GM12874 (cell line): ENCODE data around the gene ATAD2B.

Source experiments
- CTCF ChIP-seq: IDR thresholded peaks from 2 replicates; pipeline ENCODE4 v1.5.1; 2011; ENCODE audit warnings: low read depth, mild to moderate bottlenecking, control low read depth, low read length, moderate library complexity; ENCODE audit not compliant: insufficient read depth

The ATAD2B gene

DNA sequence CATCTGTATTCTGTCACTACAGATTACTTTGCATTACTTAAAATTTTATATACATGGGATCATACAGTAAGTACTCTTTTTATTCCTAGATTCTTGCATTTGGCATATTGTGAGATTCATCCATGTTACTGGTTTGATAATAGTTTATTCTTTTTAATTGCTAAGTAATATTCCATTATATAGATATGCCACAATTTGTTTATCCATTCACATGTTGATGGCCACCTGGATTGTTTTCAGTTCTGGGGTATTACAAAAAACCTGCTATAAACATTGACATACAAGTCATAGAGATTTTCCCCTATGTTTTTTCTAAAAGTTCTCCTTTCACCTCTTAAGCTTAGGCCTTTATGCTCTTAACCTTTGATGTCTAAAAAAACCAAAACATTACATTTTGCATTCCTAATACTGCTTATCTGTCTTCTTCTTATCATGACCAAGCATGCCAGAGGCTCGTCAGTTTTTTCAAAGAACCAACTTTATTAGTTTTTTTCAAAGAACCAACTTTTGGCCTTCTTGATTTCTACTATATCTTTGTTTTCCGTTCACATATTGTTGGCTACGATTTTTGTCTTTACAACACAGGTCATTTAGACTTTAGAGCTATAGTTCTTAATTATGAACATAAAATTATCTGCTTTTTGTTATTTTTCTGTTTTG is 86.9 kb downstream of the ATAD2B start:
- no peak for TF ChIP-seq CTCF

DNA sequence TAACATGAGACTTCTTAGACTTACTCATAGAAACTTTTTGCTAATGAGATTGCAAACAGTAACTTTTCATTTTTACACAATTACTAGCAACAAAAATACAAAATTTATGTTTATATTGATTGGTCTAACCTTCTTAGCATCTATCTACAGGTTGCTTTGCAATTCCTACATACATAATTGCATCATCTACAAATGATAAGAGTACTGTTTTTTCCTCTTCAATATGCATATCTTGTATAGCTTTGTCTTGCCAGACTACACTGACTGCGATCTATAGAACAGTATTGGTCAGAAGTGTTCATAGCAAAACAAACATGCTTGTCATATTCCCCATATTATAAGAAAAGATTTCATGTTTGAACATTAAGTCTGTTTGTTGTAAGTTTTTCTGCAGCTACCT is 87.9 kb downstream of the ATAD2B start:
- no peak for TF ChIP-seq CTCF

DNA sequence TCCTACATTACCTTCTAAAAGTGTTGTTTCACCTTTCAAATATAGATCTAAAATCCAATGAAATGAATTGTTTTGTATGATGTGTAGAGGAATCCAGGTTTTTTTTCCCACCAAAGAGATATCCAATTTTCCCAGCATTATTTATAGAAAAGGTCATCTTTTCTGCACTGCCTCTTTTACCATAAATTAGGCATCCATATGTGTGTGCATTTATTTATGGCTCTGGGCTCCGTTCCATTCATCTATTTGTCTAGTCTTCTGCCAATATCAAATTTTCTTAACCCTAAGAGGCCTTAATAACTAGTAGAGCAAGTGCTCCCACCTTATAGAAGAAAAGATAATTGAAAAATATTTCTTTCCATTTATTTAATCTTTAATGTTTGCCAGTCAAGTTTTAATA is 88.3 kb downstream of the ATAD2B start:
- TF ChIP-seq CTCF: no peak

DNA sequence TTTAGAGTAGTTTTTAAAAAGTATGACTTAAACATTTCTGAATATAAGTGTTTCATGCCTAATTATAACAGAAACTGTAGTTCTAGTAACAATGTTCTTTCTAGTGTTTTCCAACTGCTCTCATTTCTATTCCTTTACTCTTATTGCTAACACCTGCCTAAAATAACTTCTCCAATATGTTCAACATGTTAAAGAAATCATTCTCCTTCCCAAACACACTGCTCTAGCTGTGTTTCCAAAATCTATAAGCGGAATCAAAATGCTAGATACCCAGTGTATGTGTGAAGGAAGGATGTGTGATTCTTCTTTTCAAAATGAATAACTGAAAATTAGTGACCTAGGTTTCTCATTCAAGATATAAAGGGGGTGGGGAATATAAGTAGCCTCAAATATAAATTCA is 89.1 kb downstream of the ATAD2B start:
- TF ChIP-seq CTCF: no peak

DNA sequence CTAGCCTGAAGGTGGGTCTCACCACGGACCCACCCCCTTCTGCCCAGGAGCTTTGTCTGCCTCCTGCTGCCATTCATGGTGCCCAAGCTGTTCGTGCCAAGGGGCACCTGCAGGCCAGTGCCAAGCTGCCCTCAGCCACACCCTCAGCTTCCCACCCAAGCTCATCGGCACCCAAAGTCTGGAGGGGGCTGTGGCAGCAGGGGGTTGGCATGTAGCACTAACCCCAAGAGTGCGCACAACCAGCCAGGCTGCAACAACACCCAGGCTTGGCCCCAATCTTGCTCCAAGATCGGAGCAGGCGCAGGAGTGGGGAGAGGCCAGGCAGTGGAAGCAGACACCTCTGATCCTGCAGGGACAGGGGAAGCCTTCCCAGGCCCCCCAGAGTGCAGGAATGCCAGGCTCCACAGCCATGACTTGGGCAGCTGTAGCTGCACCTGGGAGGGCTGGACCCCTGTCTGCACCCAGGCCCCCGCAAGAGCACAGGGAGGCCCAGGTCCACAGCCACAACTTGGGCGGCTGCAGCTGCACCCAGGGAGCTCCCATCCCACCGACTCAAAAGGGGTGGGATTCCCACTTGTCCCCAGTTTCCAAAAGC is 89.9 kb downstream of the ATAD2B start:
- no peak for TF ChIP-seq CTCF

- no peak for TF ChIP-seq CTCF
Measured at GRCh38 chr2:23836505-23836904, 90.4 kb downstream of the ATAD2B start.

DNA sequence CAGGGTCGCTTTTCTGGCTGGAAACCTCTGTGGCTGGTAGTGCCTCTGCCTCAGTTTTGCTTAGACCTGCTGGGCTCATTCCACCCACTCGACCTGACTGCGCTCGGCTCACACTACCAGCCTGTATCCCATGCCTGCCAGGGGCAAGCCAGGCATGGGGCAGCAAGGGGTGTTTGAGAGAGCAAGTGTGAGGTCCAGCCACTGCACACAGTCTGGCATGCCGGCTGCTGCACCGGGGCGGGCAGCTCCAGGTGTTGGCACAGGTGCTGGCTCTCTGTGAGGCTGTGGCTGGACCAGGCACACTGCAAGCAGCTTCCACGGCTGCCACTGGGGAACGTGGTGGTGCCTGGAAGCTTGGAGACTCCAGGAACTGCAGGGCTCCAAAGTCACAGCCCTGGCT is 90.9 kb downstream of the ATAD2B start:
- TF ChIP-seq CTCF: no peak
